A673 (cell line): ENCODE data around the gene ESRRA. TPM values are rescaled to one million over a fixed set of nuclear protein-coding genes. Genes with fewer than 3 reads are reported as not detected.

Experiments
- BruUV-seq: library from RNA; stranded (reverse); fragments of 400-500 nt; replicated peaks from 2 replicates; lab custom pipeline; 2021; lab: Mats Ljungman, UMichigan
- CTCF ChIA-PET: fragments of 300-600 bp; sonication (Branson Sonifier 250); formaldehyde crosslinking; loops from one replicate; lab custom pipeline; 2022; ENCODE audit warnings: antibody characterized with exemption; lab: Charles Lee
- POLR2A ChIA-PET: fragments of 300-600 bp; sonication (Branson Sonifier 250); formaldehyde crosslinking; loops from one replicate; lab custom pipeline; 2022; ENCODE audit warnings: antibody characterized with exemption; ENCODE audit not compliant: low non-redundant PET; lab: Charles Lee
- DNase-seq: peaks from one replicate; pipeline ENCODE4 v3.0.0-alpha.2; 2015; ENCODE audit warnings: low spot score
- H3K27ac ChIP-seq: fragments of 200-600 bp; sonication (generic); 2 replicates; pipeline ENCODE4 v1.5.1; 2016; ENCODE audit warnings: mixed run types, low read depth, mild to moderate bottlenecking, mixed read lengths, antibody characterized with exemption, low read length; ENCODE audit not compliant: poor library complexity, severe bottlenecking
- H3K27me3 ChIP-seq: fragments of 200-600 bp; sonication (generic); replicated peaks from 2 replicates; pipeline ENCODE4 v1.6.1; 2017; ENCODE audit warnings: mixed run types, low read depth, mild to moderate bottlenecking, mixed read lengths, antibody characterized with exemption, low read length; ENCODE audit not compliant: insufficient read depth, poor library complexity
- H3K36me3 ChIP-seq: fragments of 200-600 bp; sonication (generic); 2 replicates; pipeline ENCODE4 v1.6.1; 2016; ENCODE audit warnings: mixed run types, mild to moderate bottlenecking, mixed read lengths, antibody characterized with exemption, low read length; ENCODE audit not compliant: insufficient read depth, poor library complexity, severe bottlenecking
- H3K4me1 ChIP-seq: fragments of 200-600 bp; sonication (generic); 2 replicates; pipeline ENCODE4 v1.6.1; 2017; ENCODE audit warnings: mixed run types, mild to moderate bottlenecking, mixed read lengths, antibody characterized with exemption, low read length; ENCODE audit not compliant: insufficient read depth, poor library complexity, severe bottlenecking
- H3K4me3 ChIP-seq: fragments of 200-600 bp; sonication (generic); 2 replicates; pipeline ENCODE4 v1.5.1; 2016; ENCODE audit warnings: low read depth, mixed run types, mild to moderate bottlenecking, mixed read lengths, low read length; ENCODE audit not compliant: poor library complexity, severe bottlenecking
- H3K9me3 ChIP-seq: fragments of 200-600 bp; sonication (generic); 2 replicates; pipeline ENCODE4 v1.6.1; 2016; ENCODE audit warnings: mixed run types, low read depth, mild to moderate bottlenecking, mixed read lengths, antibody characterized with exemption, low read length; ENCODE audit not compliant: poor library complexity, severe bottlenecking
- CTCF ChIP-seq: fragments of 300-800, 200-600 bp; sonication (generic); conservative IDR thresholded peaks from 2 replicates; pipeline ENCODE4 v1.5.1; 2017; ENCODE audit warnings: low read depth, mild to moderate bottlenecking, antibody characterized with exemption, low read length, moderate library complexity, mixed read lengths
- EZH2 ChIP-seq: fragments of 200-600 bp; sonication (generic); IDR thresholded peaks from 2 replicates; pipeline ENCODE4 v1.6.1; 2017; ENCODE audit warnings: borderline replicate concordance, low read depth, mild to moderate bottlenecking, mixed read lengths, antibody characterized with exemption, low read length; ENCODE audit not compliant: poor library complexity, severe bottlenecking
- intact Hi-C: fragments of 100-400 bp; cut with micrococcal nuclease; formaldehyde crosslinking; loops from one replicate; pipeline ENCODE4 v1.10.0; 2022; ENCODE audit not compliant: unreplicated experiment
- total RNA-seq: library from RNA; stranded (reverse); gene quantifications from 2 replicates; pipeline ENCODE4 v1.2.3, GENCODE V29; 2021

The ESRRA gene
- total RNA-seq, 1 experiment from 2014 or later = 63.8 TPM

DNA sequence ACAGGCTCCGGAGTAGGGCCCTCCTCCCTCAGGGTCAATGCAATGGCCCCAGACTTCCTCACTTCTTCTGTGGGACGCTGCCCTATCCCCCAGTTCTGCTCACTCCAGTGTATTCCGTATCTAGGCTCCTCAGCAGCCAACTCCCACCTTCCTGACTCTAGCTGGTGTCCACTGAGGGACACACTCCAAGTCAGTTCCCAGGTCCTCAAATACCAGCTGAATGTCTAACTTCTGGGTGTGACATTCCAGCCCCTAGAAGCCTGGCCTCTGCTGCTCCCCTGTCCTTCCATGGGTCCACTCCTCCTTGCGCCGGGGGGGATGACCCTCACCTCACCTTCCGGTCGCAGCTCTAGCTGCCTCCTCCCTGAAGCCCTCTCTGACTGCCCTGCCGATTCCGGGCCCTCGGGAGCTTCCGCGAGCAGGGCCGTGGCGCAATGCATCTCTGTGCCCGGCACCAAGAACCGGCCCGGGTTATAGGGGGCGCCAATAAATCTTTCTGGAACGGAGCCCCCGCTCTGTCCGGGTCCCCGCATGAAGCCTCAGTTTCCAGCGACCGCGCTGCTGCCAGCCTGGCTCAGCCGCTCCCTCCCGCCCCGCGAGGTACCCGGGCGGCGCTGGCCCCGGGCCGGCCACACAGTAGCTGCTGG lies 36.3 kb upstream of the ESRRA start:
- intact Hi-C loops = no loop called here
- no peak for DNase-seq
- ChIA-PET CTCF (interaction anchor here (1.7 kb wide), 1 partner anchor 86 kb away, joined by 4 read pairs; no protein-coding TSS in a partner anchor), POLR2A (no interaction called here)
- H3K9me3 ChIP-seq = no peaks in the 10 kb centered on the region
- peaks cover 16% of the 10 kb centered on the region for H3K4me1 ChIP-seq
- H3K27ac ChIP-seq = peak overlapping the region; percentile 94
- peaks cover 17% of the 10 kb centered on the region for H3K36me3 ChIP-seq
- no peaks in the 10 kb centered on the region for H3K27me3 ChIP-seq
- H3K4me3 ChIP-seq = peak overlapping the region; percentile 78
- TF ChIP-seq EZH2 = no peak
- no peak for TF ChIP-seq CTCF
- BruUV-seq = no TSS peak

- H3K27ac ChIP-seq = peak overlapping the region; percentile 94
- peaks cover 16% of the 10 kb centered on the region for H3K4me1 ChIP-seq
- intact Hi-C loops = loop anchor here (2.0 kb wide), 2 partner anchors 15 to 35 kb away; partner anchors contain the start of genes BAD, ESRRA and GPR137
- peak; percentile 100 for DNase-seq
- peak overlapping the region; percentile 78 for H3K4me3 ChIP-seq
- CTCF ChIA-PET = interaction anchor here (1.0 to 2.7 kb wide), 4 partner anchors 18 to 86 kb away, joined by 4 to 11 read pairs (median 8); no protein-coding TSS in a partner anchor
- peaks cover 12% of the 10 kb centered on the region for H3K36me3 ChIP-seq
- H3K27me3 ChIP-seq = no peaks in the 10 kb centered on the region
- BruUV-seq = TSS peak; percentile 45
- TF ChIP-seq CTCF (0 out of 2 replicates have a peak, but pooled peaks have one; percentile 22), EZH2 (no peak)
- H3K9me3 ChIP-seq = no peaks in the 10 kb centered on the region
- POLR2A ChIA-PET = no interaction called here
Observed at GRCh38 chr11:64269540-64270220, 35.6 kb upstream of the ESRRA start.

DNA sequence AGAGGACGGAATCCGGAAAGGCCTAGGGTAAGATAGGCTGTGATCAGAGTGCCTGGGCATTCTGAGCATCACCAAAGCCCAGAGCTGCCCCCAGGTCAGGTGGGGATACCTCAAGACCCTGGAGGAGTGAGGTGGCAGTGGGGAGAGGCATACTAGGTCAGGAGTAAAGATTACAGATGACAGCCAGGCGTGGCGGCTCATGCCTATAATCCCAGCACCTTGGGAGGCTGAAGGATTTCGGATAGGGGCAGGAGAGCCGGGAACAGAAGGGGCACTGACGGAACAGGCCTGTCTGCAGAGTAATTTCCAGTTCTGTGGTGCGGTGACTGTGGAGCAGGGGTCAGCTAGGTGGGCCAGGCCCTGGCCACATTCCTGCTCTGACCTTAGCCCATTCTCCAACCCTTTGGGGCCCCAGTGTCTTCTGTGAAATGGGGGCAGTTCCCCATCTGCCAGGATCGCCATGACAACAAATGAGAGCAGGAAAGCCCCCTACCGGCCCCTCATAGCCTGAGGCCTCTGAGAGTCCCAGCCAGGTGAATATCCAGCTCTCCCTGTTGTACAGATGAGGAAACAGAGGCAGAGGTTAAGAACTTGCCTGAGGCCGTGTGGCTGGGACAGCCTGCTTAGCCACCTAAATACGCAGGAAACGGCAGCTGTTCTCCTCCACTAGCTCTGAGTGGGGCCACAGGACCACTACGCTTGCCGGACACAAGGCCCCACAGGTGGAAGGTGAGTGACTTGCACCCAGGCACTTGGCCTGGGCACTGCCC lies 30.1 kb upstream of the ESRRA start:
- no peak for TF ChIP-seq CTCF
- TF ChIP-seq EZH2 = no peak
- BruUV-seq = no TSS peak
- Histone ChIP-seq H3K4me1 (peaks cover 6% of the 10 kb centered on the region), H3K4me3 (no peak overlapping the region), H3K27ac (peak overlapping the region; percentile 40), H3K9me3 (no peaks in the 10 kb centered on the region), H3K27me3 (no peaks in the 10 kb centered on the region), H3K36me3 (peaks cover 10% of the 10 kb centered on the region)
- intact Hi-C loops = no loop called here
- ChIA-PET CTCF (interaction anchor here (0.7 kb wide), 1 partner anchor 23 kb away, joined by 10 read pairs; no protein-coding TSS in a partner anchor), POLR2A (no interaction called here)
- no peak for DNase-seq
